Endometrial microvascular endothelial cells (primary cell): Measurements from ENCODE around the gene PRPS1. TPM values are rescaled to one million over a fixed set of nuclear protein-coding genes. Genes with fewer than 3 reads are reported as not detected.
"Not testable (repeated sequence)": the region's sequence is repeated elsewhere in the genome, so short reads cannot be mapped to it uniquely, and the experiment has no call there.

Source experiments
- in situ Hi-C: cut with HindIII; loops from 2 replicates; pipeline ENCODE4 v1.10.0; 2017; ENCODE audit warnings: low sequenced_read_pairs, low pct_unique_long_range_greater_than_20kb; ENCODE audit errors: inconsistent ontology term
- total RNA-seq: library from RNA; depleted of rRNA; stranded (reverse); fragments of >200 nt; gene quantifications from one replicate; pipeline ENCODE4 v1.2.3, GENCODE V29; 2015; ENCODE audit errors: inconsistent ontology term

PRPS1 gene
- total RNA-seq: 56.3 TPM

DNA sequence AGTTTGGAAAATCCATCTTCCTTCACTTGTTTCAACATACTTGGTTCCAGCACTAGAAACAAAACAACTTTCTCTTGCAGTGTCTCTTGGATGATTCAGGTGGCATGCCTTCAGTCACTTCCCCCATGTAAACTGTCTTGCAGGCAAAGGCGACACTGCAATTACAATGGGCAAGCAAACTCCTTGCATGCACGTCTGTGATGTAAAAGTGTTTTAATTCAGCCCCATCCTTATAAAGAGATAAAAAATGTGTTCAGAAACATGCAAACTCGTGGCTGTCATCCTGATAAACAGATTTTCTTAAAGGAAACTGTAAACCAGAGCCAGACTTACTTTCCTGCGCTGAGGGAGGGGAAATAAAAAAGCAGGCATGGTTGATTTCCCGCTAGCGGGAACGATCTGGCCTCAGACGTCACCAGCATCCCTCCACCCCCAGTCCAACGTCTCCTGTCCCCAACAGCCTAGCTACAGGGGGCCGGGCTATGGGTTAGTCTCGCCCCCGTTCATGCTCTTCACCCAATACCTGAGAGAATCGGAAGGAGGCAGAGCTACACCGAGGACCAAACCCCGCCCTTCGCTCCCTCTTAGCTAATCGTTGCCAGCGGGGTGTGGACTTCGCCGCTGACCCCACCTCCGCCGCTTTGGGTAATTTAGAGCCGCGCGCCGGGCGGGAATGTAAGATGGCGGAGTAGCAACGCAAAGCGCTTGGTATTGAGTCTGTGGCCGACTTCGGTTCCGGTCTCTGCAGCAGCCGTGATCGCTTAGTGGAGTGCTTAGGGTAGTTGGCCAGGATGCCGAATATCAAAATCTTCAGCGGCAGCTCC, at the start of gene PRPS1:
Gene PRPS1, plus strand, starts transcription at position 673 of the 824 bp plus-strand sequence. Its CDS starts 119 bp downstream, at position 792.
- in situ Hi-C loops: no loop called here

DNA sequence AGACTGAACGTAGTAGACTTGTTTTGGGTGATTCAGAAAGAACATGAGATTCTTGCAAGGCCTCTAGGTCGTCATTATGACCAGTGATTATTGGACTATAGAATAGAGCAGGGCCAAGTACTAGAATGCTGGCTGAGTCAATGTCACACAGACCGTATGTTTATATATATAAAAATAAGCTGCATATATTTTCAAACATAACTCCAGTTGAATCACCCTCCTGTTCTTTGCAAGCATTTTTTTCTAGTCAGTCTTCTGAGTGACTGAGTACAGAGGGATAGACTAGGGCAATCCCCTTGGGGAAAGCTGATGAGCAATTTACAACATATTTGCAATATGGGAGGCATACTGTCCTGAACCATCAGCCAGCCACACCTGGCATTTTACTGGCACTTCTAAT, 48.4 kb upstream of the PRPS1 start:
- in situ Hi-C loops: no loop called here

DNA sequence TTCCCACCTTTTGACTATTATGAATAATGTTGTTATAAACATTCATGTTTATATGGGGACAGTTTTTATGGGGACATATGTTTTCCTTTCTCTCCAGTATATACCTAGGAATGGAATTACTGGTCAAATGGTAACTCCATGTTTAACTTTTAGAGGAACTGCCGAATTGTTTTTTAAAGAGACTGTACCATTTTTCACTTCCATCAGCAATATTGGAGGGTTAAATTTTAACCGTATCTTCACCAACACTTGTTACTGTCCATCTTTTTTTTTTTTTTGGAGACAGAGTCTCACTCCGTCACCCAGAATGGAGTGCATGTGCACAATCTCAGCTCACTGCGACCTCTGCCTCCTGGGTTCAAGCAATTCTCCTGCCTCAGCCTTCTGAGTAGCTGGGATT, 46.4 kb upstream of the PRPS1 start:
- in situ Hi-C loops: no loop called here

DNA sequence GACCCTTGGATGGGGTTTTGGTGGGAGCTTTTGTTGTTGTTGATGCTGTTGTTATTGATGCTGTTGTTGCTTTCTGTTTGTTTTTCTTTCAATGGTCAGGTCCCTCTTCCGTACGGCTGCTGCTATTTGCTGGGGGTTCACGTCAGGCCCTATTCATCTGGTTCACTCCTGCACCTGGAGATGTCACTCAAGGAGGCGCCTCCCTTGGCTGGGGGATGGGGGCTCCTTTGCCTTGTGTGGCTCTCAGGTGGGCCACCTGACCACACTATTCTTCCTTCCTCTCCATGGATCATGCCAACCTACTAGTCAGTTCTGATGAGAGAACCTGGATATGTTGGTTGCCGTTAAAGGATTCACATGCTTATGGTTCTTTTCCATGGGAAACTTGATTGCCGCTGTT, 39.1 kb upstream of the PRPS1 start:
- in situ Hi-C loops: no loop called here

DNA sequence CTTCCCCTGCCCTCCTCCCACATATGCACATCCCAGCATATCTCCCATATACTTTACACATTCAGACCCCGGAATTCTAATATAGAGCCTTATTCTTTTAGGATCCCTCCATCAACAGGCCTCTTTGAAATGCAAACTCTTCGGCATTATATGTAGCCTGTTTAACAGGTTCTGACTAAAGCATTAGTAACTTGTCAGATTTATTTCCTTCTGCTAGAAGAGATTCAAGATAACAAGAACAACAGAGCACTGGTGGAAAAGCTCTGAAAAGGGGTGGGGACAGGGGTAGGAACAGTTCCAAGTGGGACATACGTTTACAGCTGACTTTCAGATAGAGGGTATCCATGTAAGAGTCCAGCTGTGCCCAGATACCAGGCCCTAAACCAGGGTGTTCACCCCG, 31.7 kb upstream of the PRPS1 start:
- in situ Hi-C loops: no loop called here

DNA sequence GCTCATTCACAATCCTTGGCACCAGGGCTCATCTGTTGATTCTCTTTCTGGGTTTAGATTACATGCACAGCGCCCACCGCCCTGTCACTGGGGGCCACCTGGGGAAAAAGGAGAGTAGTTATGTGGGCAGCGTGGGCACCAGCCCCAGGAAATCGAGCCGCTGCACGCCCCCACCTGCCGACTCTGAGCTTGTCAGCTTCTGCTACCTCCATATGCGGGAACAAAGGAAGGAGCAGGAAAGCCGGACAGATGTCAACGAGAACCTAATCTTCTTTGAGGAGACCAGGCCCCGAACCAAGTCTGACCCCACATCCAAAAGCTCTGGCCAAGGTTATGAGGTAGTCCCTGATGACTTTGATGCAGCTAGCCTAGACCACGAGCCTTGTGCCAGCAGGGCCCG, 31.0 kb upstream of the PRPS1 start:
- in situ Hi-C loops: no loop called here

DNA sequence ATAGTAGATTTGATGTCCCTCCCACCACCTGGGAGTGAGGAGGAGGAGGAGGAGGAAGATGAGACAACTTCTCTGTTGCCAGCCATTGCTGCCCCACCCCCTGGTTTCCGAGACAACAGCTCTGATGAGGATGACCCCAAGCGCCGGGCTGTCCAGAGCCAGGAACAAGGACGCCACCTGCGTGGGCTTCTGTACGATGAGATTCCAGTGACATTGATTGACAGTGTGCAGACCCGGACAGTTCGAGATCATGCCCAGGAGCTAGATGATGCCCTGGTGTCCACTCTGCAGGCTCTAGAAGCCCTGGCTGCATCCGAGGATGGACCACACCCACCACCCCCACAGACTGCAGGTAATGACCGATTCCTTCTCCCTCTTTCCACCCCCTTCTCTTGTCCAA, 30.5 kb upstream of the PRPS1 start:
- in situ Hi-C loops: no loop called here

DNA sequence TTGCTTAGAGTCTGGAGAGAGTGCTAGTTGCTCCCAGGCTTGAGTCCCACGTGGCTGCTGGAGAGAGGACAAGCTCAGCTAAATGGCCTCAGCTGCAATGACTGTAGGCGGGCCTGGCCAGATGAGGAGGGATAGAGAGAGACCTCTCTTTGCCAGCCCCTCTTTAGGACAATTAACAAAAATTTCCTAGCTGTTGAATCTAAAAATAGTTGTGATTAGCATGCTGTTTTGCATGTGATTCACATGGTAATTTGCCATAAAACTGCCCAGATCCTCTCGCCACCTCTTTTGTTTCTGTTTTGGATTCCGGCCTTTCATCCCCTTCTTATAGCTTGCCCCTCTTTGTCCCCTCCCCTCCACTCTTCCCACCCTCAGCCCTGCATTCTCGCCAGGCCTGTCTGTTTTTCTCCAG, 28.9 kb upstream of the PRPS1 start:
- in situ Hi-C loops: no loop called here

DNA sequence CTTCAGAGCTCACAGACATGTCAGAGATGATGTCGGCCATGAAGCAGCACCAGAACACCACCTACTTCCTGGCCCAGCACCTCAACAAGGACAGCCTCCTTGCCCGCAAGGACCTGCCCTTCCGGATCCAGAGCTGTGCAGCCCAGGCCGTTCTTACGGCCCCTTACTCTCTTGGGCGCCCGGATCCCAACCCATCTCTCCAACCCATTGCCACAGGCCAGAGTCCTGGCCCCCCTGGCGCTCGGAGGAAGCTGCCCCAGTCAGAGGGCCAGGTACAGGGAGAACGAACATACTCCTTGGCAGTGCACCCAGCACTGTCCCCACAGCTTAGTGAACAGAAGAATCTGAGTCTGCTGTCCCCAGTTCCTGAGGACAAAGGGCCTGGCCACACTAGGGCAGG, 27.9 kb upstream of the PRPS1 start:
- in situ Hi-C loops: no loop called here

DNA sequence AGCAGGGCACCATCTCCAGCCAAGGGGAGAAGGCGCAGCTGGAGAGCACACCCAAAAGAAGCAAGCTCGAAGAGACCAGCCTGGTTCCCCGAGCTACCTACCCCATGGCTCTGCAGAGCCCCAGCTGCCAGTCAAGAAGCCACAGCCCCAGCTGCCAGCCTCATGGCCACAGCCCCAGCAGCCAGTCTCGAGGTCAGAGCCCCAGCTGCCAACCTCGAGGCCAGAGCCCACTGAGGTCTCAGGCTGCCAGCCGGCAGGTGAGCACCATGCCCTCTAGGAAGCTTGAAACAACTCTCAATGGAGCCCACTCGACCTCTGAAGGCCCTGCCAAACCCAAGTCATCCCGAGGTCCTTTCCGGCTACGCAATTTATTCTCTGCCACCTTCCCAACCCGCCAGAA, 27.0 kb upstream of the PRPS1 start:
- in situ Hi-C loops: no loop called here

DNA sequence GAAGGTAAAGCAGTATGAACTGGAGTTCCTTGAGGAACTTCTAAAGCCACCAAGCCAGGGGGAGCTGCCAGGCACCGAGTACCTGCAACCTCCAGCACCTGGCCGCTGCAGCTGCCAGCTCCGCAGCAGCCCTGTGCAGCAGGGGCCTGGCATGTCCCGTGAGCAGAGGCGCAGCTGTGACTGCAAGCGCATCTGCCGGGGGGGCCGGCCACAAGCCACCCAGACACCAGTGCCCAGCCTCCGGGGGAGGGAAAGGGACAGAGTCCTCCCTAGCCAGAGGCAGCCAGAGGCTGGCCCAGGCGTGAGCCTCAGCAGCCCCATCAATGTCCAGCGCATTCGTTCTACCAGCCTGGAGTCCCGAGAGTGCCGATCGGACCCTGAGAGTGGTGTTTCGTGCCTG, 26.6 kb upstream of the PRPS1 start:
- in situ Hi-C loops: no loop called here

DNA sequence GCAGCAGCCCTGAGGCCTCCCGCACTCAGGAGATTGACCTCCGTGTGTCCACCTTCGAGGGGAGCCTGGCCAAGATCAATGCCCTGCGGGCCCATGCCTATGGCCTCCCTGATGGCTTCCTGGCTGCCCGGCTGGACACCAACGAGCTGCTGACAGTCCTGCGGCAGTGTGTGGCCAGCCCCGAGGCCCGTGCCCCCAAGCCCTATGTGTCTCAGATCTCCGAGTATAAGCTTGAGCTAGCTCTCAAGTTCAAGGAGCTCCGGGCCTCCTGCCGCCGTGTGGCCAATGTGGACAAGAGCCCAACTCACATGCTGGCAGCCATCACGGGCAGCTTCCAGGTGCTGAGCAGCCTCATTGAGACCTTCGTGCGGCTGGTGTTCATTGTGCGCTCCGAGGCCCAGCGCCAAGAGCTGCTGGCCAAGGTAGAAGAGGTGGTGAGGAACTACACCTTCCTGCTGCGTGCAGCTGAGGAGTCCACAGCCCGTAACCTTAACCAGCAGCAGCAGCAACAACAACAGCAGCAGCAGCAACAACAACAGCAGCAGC, 25.5 kb upstream of the PRPS1 start:
- in situ Hi-C loops: no loop called here

DNA sequence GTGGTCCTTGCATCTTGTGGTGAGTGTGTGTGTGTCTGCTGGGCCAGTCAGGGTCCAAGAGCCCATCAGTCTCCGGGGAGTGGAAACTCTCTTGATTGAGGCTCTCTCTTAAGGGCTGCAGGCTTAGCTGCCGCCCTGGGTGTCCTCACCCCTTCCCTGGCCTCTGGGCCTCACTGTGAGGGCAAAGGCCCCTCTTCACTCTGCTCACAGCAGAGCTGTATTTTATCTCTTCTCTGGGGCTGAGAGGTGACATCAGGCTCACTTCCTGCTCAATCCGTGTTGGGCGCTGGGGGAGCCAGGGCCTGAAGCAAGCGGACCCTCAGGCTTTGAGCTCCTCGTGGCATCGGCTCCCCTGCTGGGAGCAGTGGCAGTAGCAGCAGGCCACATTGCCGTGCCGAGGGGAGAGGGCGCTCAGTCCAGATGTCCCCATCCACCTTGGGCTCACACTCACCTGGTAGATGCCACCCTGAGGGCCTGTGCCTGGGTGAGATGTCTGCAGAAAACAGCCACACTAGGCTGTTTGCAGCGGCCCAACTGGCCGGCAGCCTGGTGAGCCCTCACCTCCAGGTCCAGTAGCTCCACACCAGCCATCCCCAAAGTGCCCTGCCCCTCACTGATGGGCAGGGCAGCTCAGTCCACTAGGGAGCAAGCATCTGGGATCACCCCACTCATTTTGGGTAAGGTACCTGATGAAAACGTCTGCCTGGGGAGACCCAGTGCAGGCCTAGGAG, 24.7 kb upstream of the PRPS1 start:
- in situ Hi-C loops: no loop called here

DNA sequence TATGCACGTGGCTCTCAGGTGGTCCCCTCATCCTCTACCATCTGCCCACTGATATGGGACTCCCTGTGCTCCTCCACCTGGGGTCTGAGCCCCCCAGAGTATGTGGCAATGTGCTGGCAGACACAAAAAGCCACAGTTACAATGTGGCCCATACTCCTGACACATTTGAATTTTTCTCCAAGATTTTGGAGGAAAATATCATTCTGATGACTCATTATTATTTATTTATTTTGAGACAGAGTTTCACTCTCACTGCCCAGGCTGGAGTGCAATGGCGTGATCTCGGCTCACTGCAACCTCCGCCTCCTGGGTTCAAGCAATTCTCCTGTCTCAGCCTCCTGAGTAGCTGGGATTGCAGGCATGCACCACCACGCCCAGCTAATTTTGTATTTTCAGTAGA, 19.2 kb upstream of the PRPS1 start:
- in situ Hi-C loops: not testable (repeated sequence)

DNA sequence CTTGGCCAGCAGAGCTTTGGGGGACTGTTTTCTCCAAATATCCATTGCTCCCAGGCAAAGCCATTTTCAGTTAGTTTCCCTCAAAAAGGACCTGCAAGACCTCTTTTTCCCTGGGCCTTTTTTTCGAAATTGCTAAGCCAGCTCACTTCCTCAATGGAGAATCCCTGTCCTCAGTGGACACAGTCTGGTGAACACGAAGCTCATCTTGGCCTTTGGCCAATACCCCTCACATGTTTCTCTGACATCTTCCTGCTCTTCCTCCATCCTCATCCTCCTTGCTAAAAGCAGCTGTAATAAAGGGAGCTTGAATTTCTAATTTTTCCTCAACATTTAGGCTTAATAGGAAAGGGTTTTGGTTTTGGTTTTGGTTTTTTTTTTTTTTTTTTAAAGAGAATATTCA, 17.6 kb upstream of the PRPS1 start:
- in situ Hi-C loops: no loop called here

DNA sequence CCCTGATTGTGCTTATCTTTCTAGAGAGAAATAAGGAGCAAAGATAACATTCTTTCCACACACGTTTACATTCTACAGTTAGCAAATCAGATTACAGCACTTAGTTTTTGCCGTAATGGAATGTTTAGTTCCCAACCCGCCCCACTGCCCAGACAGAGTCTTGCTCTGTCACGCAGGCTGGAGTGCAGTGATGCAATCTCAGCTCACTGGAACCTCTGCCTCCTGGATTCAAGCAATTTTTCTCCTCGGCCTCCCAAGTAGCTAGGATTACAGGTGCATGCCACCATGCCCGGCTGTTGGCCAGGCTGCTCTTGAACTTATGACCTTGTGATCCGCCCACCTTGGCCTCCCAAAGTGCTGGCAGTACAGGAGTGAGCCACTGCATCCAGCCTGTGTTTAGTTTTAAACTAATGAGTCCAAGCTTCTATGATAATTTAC, 8.4 kb upstream of the PRPS1 start:
- in situ Hi-C loops: no loop called here

DNA sequence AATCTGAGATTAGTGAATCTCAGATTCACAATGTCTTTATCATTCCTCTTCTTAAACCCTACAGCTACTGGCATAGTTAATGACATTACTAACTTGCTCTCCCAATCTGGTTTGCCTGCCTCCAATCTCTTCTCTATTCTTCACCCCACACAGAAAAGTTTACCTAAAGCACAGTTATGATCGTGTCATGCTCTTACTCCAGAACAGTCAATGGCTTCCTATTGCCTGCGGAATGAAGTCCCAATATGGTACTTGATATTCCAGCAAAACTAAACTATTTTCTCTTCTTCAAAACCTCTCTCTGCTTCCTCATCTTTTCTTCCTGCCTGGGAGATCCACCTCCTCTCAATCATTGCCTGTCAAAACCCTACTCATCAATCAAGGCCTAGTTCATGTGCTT, 3.4 kb upstream of the PRPS1 start:
- in situ Hi-C loops: no loop called here

DNA sequence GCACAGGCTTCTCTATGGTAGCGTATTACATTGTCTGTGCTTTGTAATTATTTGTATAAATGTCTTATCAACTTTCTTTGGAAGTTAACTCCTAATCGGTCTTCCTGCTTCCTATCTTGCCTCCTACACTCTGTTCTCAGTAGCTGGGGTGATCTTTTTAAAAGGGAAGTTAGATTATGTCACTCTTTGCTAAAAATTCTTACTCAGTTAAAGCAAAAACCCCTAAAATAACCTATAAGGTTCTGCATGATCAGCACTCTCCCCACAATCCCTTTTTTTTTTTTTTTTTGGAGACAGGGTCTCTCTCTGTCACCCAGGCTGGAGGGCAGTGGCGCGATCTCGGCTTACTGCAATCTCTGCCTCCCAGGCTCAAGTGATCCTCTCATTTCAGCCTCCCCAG, 2.6 kb upstream of the PRPS1 start:
- in situ Hi-C loops: no loop called here

DNA sequence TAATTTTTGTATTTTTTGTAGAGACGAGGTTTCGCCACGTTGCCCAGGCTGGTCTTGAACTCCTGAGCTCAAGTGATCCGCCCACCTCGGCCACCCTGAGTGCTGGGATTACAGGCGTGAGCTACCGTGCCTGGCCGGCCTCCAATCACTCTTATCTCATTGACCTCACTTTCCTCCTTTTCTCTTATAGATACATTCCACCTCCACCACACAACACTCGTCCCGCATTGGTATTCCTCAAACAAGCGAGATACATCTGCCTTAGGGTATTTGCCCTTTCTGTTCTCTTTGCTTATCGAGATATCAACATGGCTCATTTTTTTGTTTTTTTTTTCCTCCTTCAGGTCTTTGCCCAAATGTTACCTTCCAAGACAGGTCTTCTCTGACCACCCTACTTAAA, 1.8 kb upstream of the PRPS1 start:
- in situ Hi-C loops: no loop called here

DNA sequence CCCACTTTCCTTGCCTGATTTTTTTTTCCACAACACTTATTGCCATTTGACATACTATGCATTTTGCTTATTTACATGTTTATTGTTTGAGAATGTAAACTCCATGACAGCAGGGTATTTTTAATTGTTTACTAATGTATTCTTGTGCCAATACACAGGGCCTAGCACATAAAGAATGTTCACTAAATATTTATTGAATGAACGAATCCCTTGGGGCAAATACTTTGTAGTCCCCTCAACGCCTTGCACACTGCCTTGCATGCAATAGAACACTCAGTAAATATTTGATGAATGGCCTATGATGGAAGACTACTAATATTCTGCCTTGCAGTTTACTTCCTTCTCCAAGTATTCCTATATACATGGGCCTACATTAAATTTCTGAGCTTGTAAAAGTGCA, 1.4 kb upstream of the PRPS1 start:
- in situ Hi-C loops: no loop called here
